Epidermal melanocyte (primary cell): ENCODE results near the gene RFPL4A.
"Not testable (repeated sequence)": the region's sequence is repeated elsewhere in the genome, so short reads cannot be mapped to it uniquely, and the experiment has no call there.

Experiments used
- DNase-seq: peaks from one replicate; pipeline ENCODE4 v3.0.0; 2011; ENCODE audit warnings: low spot score; ENCODE audit not compliant: insufficient read length

RFPL4A gene

GRCh38 chr19:55758797-55759196 lies at the start of gene RFPL4A:
TSS of gene RFPL4A (plus strand) at chr19:55759097. CDS start at chr19:55761801, 2,704 bp downstream.
- not testable (repeated sequence) for DNase-seq

GRCh38 chr19:55711719-55712118 lies 47.2 kb upstream of the RFPL4A start:
- peak; percentile 10 for DNase-seq

- no peak for DNase-seq
Observed at GRCh38 chr19:55712804-55713631, 45.9 kb upstream of the RFPL4A start.

- no peak for DNase-seq
Observed at GRCh38 chr19:55716531-55716930, 42.4 kb upstream of the RFPL4A start.

GRCh38 chr19:55717251-55717650 lies 41.6 kb upstream of the RFPL4A start:
- DNase-seq = no peak

DNA sequence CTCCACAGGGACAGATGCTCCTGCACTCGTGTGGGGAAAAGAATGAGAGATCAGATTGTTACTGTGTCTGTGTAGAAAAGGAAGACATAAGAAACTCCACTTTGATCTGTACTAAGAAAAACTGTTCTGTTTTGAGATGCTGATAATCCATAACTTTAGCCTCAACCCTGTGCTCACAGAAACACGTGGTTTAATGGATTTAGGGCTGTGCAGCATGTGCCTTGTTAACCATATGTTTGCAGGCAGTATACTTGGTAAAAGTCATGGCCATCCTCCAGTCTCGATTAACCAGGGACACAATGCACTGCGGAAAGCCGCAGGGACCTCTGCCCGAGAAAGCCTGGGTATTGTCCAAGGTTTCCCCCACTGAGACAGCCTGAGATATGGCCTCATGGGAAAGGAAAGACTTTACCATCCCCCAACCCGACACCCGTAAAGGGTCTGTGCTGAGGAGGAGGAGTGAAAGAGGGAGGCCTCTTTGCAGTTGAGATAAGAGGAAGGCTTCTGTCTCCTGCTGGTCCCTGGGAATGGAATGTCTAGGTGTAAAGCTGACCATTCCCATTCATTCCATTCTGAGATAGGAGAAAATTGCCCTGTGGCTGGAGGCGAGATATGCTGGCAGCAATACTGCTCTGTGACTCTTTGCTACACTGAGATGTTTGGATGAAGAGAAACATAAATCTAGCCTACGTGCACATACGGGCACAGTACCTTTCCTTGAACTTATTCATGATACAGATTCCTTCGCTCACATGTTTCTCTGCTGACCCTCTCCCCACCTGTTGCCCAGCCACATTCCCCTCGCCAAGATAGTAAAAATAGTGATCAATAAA lies 40.8 kb upstream of the RFPL4A start:
- not testable (repeated sequence) for DNase-seq

GRCh38 chr19:55720214-55720746 lies 38.6 kb upstream of the RFPL4A start:
- DNase-seq = no peak

GRCh38 chr19:55720801-55721200 lies 38.1 kb upstream of the RFPL4A start:
- no peak for DNase-seq

DNA sequence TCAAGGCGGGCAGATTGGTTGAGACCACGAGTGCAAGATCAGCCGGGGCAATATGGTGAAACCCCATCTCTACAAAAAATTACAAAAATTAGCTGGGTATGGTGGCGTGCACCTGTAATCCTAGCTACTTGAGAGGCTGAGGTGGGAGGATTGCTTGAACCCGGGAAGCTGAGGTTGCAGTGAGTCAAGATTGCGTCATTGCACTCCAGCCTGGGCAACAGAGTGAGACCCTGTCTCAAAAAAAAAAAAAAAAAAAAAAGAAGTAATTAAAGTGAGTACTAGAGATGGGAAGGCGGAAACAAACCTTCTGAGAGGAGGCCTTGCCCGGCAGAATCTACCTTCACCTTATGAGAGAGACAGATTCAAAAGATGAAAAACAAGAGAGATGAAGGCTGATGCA lies 35.4 kb upstream of the RFPL4A start:
- no peak for DNase-seq

- not testable (repeated sequence) for DNase-seq
Observed at GRCh38 chr19:55730378-55730777, 28.5 kb upstream of the RFPL4A start.

DNA sequence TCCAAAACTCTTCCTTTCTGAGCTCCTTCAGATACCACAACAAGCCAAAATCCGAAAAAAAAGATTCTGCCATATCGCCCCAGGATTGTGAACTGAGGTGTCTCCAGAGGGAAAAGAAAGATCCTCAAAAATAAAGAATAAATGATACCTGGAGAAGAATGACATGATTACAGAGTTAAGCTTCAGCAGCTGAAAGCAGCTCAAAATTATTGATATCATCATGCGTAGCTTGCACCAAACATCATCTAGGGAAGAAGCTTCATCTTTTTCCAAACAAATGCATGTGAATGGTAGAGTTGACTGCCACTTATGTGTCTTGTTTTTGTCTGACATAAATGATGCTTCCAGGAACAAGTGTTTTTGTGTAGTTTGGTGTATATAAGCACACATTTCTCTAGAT lies 20.6 kb upstream of the RFPL4A start, which contains the start of gene NLRP9:
Gene NLRP9, minus strand, starts transcription at position 101 of the 400 bp plus-strand sequence. Its CDS starts 28 bp downstream, at position 73.
- no peak for DNase-seq

DNA sequence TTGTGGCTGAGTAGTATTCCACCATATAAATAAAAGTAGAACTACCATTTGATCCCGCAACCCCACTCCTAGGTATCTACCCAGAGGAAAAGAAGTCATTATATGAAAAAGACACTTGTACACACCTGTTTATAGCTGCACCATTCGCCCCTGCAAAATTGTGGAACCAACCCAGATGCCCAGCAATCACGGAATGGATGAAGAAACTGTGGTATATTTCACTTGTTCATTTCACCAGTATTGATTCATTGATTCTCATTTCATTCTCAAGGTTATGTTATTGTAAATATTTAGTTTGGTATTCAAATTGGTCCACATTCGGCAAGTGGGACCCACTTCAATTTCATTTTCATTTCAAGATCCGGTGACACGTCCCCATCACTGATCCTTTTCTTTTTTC lies 8.2 kb upstream of the RFPL4A start:
- no peak for DNase-seq

DNA sequence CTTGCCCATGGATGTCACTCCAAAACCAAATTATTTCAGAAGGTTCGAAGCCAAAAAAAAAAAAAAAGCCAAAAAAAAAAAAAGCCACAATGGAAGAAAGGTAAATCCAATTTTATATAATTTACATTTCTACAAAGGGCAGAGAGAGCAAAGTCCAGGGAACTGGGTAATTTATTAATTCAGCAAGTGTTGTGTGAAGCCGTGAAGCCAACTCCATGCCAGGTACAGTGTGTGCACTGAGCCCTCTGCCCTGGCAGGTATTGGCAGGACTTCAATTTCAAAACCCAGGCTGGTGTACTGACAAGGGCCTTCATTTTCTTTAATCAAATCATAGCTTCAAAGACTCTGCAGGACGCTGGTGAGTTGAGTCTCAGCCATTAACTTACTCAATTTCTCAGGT lies 5.5 kb upstream of the RFPL4A start:
- DNase-seq = no peak

DNA sequence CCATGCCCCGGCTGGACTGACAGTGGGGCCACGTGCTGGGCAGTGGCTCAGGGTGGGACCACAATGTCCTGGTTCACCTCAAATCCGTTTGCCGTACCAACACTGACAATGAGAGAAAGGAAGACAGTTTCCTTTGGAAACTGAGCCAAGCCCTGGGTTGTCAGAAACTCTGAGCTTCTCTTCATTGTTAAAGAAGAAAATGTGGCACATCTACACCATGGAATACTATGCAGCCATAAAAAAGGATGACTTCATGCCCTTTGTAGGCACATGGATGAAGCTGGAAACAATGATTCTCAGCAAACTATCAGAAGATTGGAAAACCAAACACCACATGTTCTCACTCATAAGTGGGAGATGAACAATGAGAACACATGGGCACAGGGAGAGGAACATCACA lies 2.1 kb upstream of the RFPL4A start:
- not testable (repeated sequence) for DNase-seq

GRCh38 chr19:55766466-55766865 lies 7.6 kb downstream of the RFPL4A start:
- DNase-seq = no peak

GRCh38 chr19:55768818-55769217 lies 9.9 kb downstream of the RFPL4A start, which contains the start of gene RFPL4AL1:
TSS of gene RFPL4AL1 (plus strand) at chr19:55769118. CDS start at chr19:55771805, 2,687 bp downstream.
- DNase-seq = not testable (repeated sequence)

GRCh38 chr19:55769632-55770031 lies 10.7 kb downstream of the RFPL4A start:
- DNase-seq = not testable (repeated sequence)

GRCh38 chr19:55777528-55777927 lies 18.6 kb downstream of the RFPL4A start:
- no peak for DNase-seq

GRCh38 chr19:55778331-55778730 lies 19.4 kb downstream of the RFPL4A start:
- no peak for DNase-seq

DNA sequence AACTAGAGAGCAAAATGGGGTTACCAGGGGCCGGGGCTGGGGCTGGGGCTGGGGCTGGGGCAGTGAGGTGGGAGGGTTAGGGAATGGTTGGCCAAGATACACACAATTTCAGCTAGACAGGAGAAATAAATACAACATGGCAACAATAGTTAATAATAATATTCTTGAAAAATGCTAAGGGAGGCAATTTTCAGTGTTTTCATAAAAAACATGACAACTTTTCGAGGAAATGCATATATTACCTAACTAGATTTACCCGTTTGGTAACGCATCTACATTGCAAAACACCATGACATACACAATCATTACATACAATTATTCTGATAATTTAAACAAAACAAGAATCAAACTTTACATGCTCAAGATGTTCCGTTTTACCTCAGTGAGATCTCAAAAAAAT lies 22.2 kb downstream of the RFPL4A start:
- DNase-seq = no peak

DNA sequence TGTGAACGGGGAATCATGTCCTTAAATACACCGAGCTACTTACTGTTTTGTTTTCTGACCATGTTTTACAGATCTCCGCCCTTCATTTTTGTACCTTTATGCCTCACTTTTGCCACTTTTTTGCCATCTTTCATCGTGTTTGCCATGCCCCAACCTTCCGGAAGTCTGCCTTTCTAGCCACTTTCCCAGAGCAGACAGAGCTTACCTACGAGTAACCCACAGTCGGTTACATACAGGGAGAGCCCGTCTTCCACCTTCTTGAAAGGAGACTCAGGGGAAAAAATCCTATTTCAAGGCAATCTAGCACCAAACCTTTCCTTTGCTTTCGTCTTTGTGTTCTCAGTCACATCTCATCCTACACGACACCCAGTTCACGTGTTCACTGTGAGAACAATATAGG lies 36.1 kb downstream of the RFPL4A start:
- DNase-seq = no peak

- DNase-seq = no peak
Observed at GRCh38 chr19:55801416-55801815, 42.5 kb downstream of the RFPL4A start.
